Mucosa of rectum (tissue), 2 donors: ENCODE data around the gene ZNF275.

Experiments used
- H3K27ac ChIP-seq, 2 donors: one replicate each; pipeline ENCODE4 v1.7.0; 2013; ENCODE audit warnings: inconsistent platforms in 2 of 2, low read depth in 2 of 2, low read length in 2 of 2
- H3K27me3 ChIP-seq, 2 donors: one replicate each; pipeline ENCODE4 v1.7.0; 2013; ENCODE audit warnings: low read length in 2 of 2; ENCODE audit not compliant: control insufficient read depth in 2 of 2, insufficient read depth in 2 of 2
- H3K36me3 ChIP-seq, 2 donors: one replicate each; pipeline ENCODE4 v1.7.0; 2013; ENCODE audit warnings: low read length in 2 of 2; ENCODE audit not compliant: control insufficient read depth in 2 of 2, insufficient read depth in 2 of 2
- H3K4me1 ChIP-seq, 2 donors: one replicate each; pipeline ENCODE4 v1.7.0; 2013; ENCODE audit warnings: low read length in 2 of 2, mild to moderate bottlenecking in 1 of 2; ENCODE audit not compliant: control insufficient read depth in 2 of 2, insufficient read depth in 2 of 2
- H3K4me3 ChIP-seq, 2 donors: one replicate each; pipeline ENCODE4 v1.7.0; 2013; ENCODE audit warnings: low read length in 2 of 2
- H3K9ac ChIP-seq, 2 donors: one replicate each; pipeline ENCODE4 v1.7.0; 2013; ENCODE audit warnings: low read length in 2 of 2, low read depth in 1 of 2, mild to moderate bottlenecking in 1 of 2
- H3K9me3 ChIP-seq, 2 donors: one replicate each; pipeline ENCODE4 v1.7.0; 2013; ENCODE audit warnings: low read length in 2 of 2; ENCODE audit not compliant: control insufficient read depth in 2 of 2
- donor health status: healthy.
- donor health status: Normal muscosa, but diverticular disease.

ZNF275 gene

GRCh38 chrX:153304988-153305736 lies 28.8 kb upstream of the ZNF275 start:
- Histone ChIP-seq H3K4me3 (no peak overlapping the region), H3K27ac (no peak overlapping the region), H3K9me3 (peaks cover 0 to 3% of the 10 kb centered on the region in 2 donors), H3K9ac (no peak overlapping the region), H3K36me3 (no peaks in the 10 kb centered on the region), H3K4me1 (no peaks in the 10 kb centered on the region), H3K27me3 (peaks cover 5 to 7% of the 10 kb centered on the region in 2 donors)

GRCh38 chrX:153305972-153306371 lies 28.0 kb upstream of the ZNF275 start:
- Histone ChIP-seq H3K36me3 (no peaks in the 10 kb centered on the region), H3K4me1 (no peaks in the 10 kb centered on the region), H3K27me3 (peaks cover 5 to 12% of the 10 kb centered on the region in 2 donors), H3K9ac (no peak overlapping the region), H3K27ac (no peak overlapping the region), H3K4me3 (no peak overlapping the region), H3K9me3 (peaks cover 0 to 3% of the 10 kb centered on the region in 2 donors)

- Histone ChIP-seq H3K36me3 (no peaks in the 10 kb centered on the region), H3K4me1 (no peaks in the 10 kb centered on the region), H3K9ac (no peak overlapping the region)
These were observed 27.3 kb upstream of the ZNF275 start for GRCh38 chrX:153306527-153307115.

GRCh38 chrX:153307276-153308178 lies 26.4 kb upstream of the ZNF275 start:
- Histone ChIP-seq H3K4me1 (no peaks in the 10 kb centered on the region), H3K27ac (no peak overlapping the region), H3K9ac (no peak overlapping the region), H3K36me3 (no peaks in the 10 kb centered on the region), H3K4me3 (no peak overlapping the region), H3K27me3 (peaks cover 7 to 21% of the 10 kb centered on the region in 2 donors), H3K9me3 (peaks cover 0 to 3% of the 10 kb centered on the region in 2 donors)

More at GRCh38 chrX:153306527-153307115, 27.3 kb upstream of the ZNF275 start:
- Histone ChIP-seq H3K4me3 (no peak overlapping the region), H3K27ac (no peak overlapping the region), H3K27me3 (peaks cover 6 to 14% of the 10 kb centered on the region in 2 donors), H3K9me3 (peaks cover 0 to 3% of the 10 kb centered on the region in 2 donors)

- H3K4me3 ChIP-seq = no peak overlapping the region
- no peak overlapping the region for H3K9ac ChIP-seq
- peaks cover 2 to 17% of the 10 kb centered on the region in 2 donors for H3K27me3 ChIP-seq
- no peak overlapping the region for H3K27ac ChIP-seq
- H3K4me1 ChIP-seq = no peaks in the 10 kb centered on the region
- no peaks in the 10 kb centered on the region for H3K36me3 ChIP-seq
- H3K9me3 ChIP-seq = no peaks in the 10 kb centered on the region
These were observed 23.1 kb upstream of the ZNF275 start for GRCh38 chrX:153310901-153311300.

GRCh38 chrX:153312041-153312440 lies 21.9 kb upstream of the ZNF275 start:
- Histone ChIP-seq H3K36me3 (no peaks in the 10 kb centered on the region), H3K4me3 (no peak overlapping the region), H3K27ac (no peak overlapping the region), H3K9me3 (no peaks in the 10 kb centered on the region), H3K9ac (no peak overlapping the region), H3K4me1 (no peaks in the 10 kb centered on the region), H3K27me3 (peaks cover 2 to 17% of the 10 kb centered on the region in 2 donors)

GRCh38 chrX:153312842-153313241 lies 21.1 kb upstream of the ZNF275 start:
- H3K9me3 ChIP-seq = no peaks in the 10 kb centered on the region
- no peak overlapping the region for H3K9ac ChIP-seq
- H3K36me3 ChIP-seq = no peaks in the 10 kb centered on the region
- no peak overlapping the region for H3K4me3 ChIP-seq
- H3K27me3 ChIP-seq = peaks cover 2 to 17% of the 10 kb centered on the region in 2 donors
- no peak overlapping the region for H3K27ac ChIP-seq
- H3K4me1 ChIP-seq = no peaks in the 10 kb centered on the region

GRCh38 chrX:153317306-153317705 lies 16.6 kb upstream of the ZNF275 start:
- Histone ChIP-seq H3K9me3 (no peaks in the 10 kb centered on the region), H3K36me3 (no peaks in the 10 kb centered on the region), H3K9ac (no peak overlapping the region), H3K4me1 (no peaks in the 10 kb centered on the region), H3K27me3 (peaks cover 4 to 6% of the 10 kb centered on the region in 2 donors), H3K4me3 (no peak overlapping the region), H3K27ac (no peak overlapping the region)

- Histone ChIP-seq H3K9me3 (no peaks in the 10 kb centered on the region), H3K4me3 (no peak overlapping the region), H3K36me3 (no peaks in the 10 kb centered on the region), H3K4me1 (no peaks in the 10 kb centered on the region), H3K9ac (no peak overlapping the region), H3K27me3 (peaks cover 4 to 6% of the 10 kb centered on the region in 2 donors), H3K27ac (no peak overlapping the region)
These were observed 15.8 kb upstream of the ZNF275 start for GRCh38 chrX:153317996-153318722.
